CD4-positive, alpha-beta T cell (primary cell): Measurements from ENCODE around the gene COL10A1. TPM values are rescaled to one million over a fixed set of nuclear protein-coding genes. Genes with fewer than 3 reads are reported as not detected.

ENCODE experiments used
- ATAC-seq: fragments of 200-7000 bp; cut with Tn5 transposase; one replicate; pipeline ENCODE4 v1.10.0; 2022; ENCODE audit warnings: mild to moderate bottlenecking; ENCODE audit not compliant: poor library complexity
- CTCF ChIA-PET: fragments of 350-600 bp; sonication (Branson Sonifier 250); formaldehyde crosslinking; loops from one replicate; lab custom pipeline; 2021; ENCODE audit warnings: antibody characterized with exemption, inconsistent platforms; lab: Charles Lee
- POLR2A ChIA-PET: fragments of 350-600 bp; sonication (Branson Sonifier 250); formaldehyde crosslinking; loops from one replicate; lab custom pipeline; 2021; ENCODE audit warnings: antibody characterized with exemption, inconsistent platforms; lab: Charles Lee
- DNase-seq, 14 experiments: peaks; one replicate each; pipeline ENCODE4 v3.0.0-alpha.2; 2013 to 2020; ENCODE audit warnings: mixed read lengths in 2 of 14
- H3K27ac ChIP-seq, 2 donors: one replicate each; pipeline versions ENCODE4 v1.5.1 to v1.7.0; 2013; ENCODE audit warnings: low read length in 2 of 2, low read depth in 1 of 2, mild to moderate bottlenecking in 1 of 2
- H3K27me3 ChIP-seq, 2 experiments: 1 replicate in 1 of 2; 2 replicates in 1 of 2; pipeline versions ENCODE4 v1.6.1 to v1.7.0; 2013; ENCODE audit warnings: low read length in 2 of 2, control low read depth in 1 of 2, mild to moderate bottlenecking in 1 of 2, moderate library complexity in 1 of 2; ENCODE audit not compliant: insufficient read depth in 2 of 2, control insufficient read depth in 1 of 2
- H3K36me3 ChIP-seq: one replicate; pipeline ENCODE4 v1.6.1; 2013; ENCODE audit warnings: low read length, control low read depth; ENCODE audit not compliant: insufficient read depth
- H3K4me1 ChIP-seq: one replicate; pipeline ENCODE4 v1.6.1; 2013; ENCODE audit warnings: low read length, control low read depth; ENCODE audit not compliant: insufficient read depth
- H3K4me3 ChIP-seq: one replicate; pipeline ENCODE4 v1.5.1; 2013; ENCODE audit warnings: mild to moderate bottlenecking, low read length, moderate library complexity
- H3K9me3 ChIP-seq, 2 experiments: 1 replicate in 1 of 2; 2 replicates in 1 of 2; pipeline versions ENCODE4 v1.6.1 to v1.7.0; 2013; ENCODE audit warnings: low read length in 2 of 2, mild to moderate bottlenecking in 2 of 2, control low read depth in 1 of 2, moderate library complexity in 1 of 2; ENCODE audit not compliant: control insufficient read depth in 1 of 2, insufficient read depth in 1 of 2
- H3K27ac Mint-ChIP-seq: one replicate; pipeline ENCODE4 v1.8.0; 2020; ENCODE audit warnings: mixed read lengths
- H3K27me3 Mint-ChIP-seq: one replicate; pipeline ENCODE4 v1.8.0; 2021; ENCODE audit warnings: mixed read lengths
- H3K36me3 Mint-ChIP-seq: one replicate; pipeline ENCODE4 v1.8.0; 2021; ENCODE audit warnings: low read depth, mixed read lengths
- H3K4me1 Mint-ChIP-seq: one replicate; pipeline ENCODE4 v1.8.0; 2021; ENCODE audit warnings: low read depth, mixed read lengths
- H3K4me3 Mint-ChIP-seq: one replicate; pipeline ENCODE4 v1.8.0; 2020; ENCODE audit warnings: mild to moderate bottlenecking, mixed read lengths
- H3K9me3 Mint-ChIP-seq: one replicate; pipeline ENCODE4 v1.8.0; 2020; ENCODE audit warnings: mixed read lengths
- CTCF ChIP-seq: fragments of 200-600 bp; IDR thresholded peaks from one replicate; pipeline ENCODE4 v1.8.0; 2022; ENCODE audit warnings: antibody characterized with exemption, mild to moderate bottlenecking
- intact Hi-C, 2 experiments: fragments of 100-400 bp; cut with DNase I in 1 of 2; cut with micrococcal nuclease in 1 of 2; formaldehyde crosslinking; loops; one replicate each; pipeline versions ENCODE4 v1.15.1 to v1.9.0; 2023 to 2025; cut with DNase I, micrococcal nuclease
- total RNA-seq, 174 experiments: library from RNA in 2 of 174; stranded (reverse) in 2 of 174; gene quantifications; one replicate each; pipeline ENCODE4 v1.2.3 and lab custom pipeline; 2021 to 2026

COL10A1 gene
- total RNA-seq, 2 experiments from 2014 or later, result not detected

GRCh38 chr6:116102873-116103272, 23.1 kb downstream of the COL10A1 start:
- Mint-ChIP-seq H3K27me3 (no peaks in the 10 kb centered on the region), H3K36me3 (peaks cover 36% of the 10 kb centered on the region), H3K4me3 (peak overlapping the region; percentile 62), H3K27ac (no peak overlapping the region), H3K4me1 (peaks cover 66% of the 10 kb centered on the region), H3K9me3 (no peaks in the 10 kb centered on the region)
- ATAC-seq, result no peak
- peaks cover 26% of the 10 kb centered on the region for H3K4me1 ChIP-seq
- H3K27me3 ChIP-seq, result no peaks in the 10 kb centered on the region
- no peak overlapping the region for H3K27ac ChIP-seq
- peaks cover 12% of the 10 kb centered on the region for H3K36me3 ChIP-seq
- no peaks in the 10 kb centered on the region for H3K9me3 ChIP-seq
- intact Hi-C loops, result loop anchor here in 1 of 2 experiments (2.0 to 10.0 kb wide), 4 partner anchors 152 to 1572 kb away; partner anchors contain the start of genes KPNA5, NUS1, RWDD1 and TSPYL4
- H3K4me3 ChIP-seq, result no peak overlapping the region
- ChIA-PET POLR2A (interaction anchor here (0.7 kb wide), 1 partner anchor 177 kb away, joined by 3 read pairs; the partner anchor contains the start of gene TSPYL1), CTCF (interaction anchor here (1.1 to 1.5 kb wide), 2 partner anchors 9 to 468 kb away, joined by 3 to 5 read pairs; partner anchors contain the start of gene RWDD1)
- no peak for TF ChIP-seq CTCF
- DNase-seq, result peak in 2 of 14 experiments; percentile 18 to 27

- H3K4me3 ChIP-seq, result peak overlapping the region; percentile 67
- Mint-ChIP-seq H3K36me3 (peaks cover 28% of the 10 kb centered on the region), H3K4me3 (peak overlapping the region; percentile 99), H3K9me3 (no peaks in the 10 kb centered on the region), H3K27me3 (no peaks in the 10 kb centered on the region), H3K4me1 (peaks cover 66% of the 10 kb centered on the region), H3K27ac (peak overlapping the region; percentile 80)
- no peaks in the 10 kb centered on the region for H3K9me3 ChIP-seq
- DNase-seq (no peak), ATAC-seq (no peak)
- CTCF ChIA-PET, result interaction anchor here (1.0 to 1.9 kb wide), 5 partner anchors 10 to 469 kb away, joined by 3 to 11 read pairs (median 5); partner anchors contain the start of gene RWDD1
- H3K27me3 ChIP-seq, result no peaks in the 10 kb centered on the region
- intact Hi-C loops, result loop anchor here in 1 of 2 experiments (2.0 to 10.0 kb wide), 4 partner anchors 153 to 1573 kb away; partner anchors contain the start of genes KPNA5, NUS1, RWDD1 and TSPYL4
- peaks cover 7% of the 10 kb centered on the region for H3K36me3 ChIP-seq
- TF ChIP-seq CTCF, result no peak
- no peak overlapping the region for H3K27ac ChIP-seq
- peaks cover 26% of the 10 kb centered on the region for H3K4me1 ChIP-seq
- POLR2A ChIA-PET, result interaction anchor here (0.8 to 2.6 kb wide), 5 partner anchors 11 to 580 kb away, joined by 3 to 27 read pairs (median 12); partner anchors contain the start of genes RWDD1 and TSPYL1
These were observed 24.1 kb downstream of the COL10A1 start for GRCh38 chr6:116101790-116102189.

DNA sequence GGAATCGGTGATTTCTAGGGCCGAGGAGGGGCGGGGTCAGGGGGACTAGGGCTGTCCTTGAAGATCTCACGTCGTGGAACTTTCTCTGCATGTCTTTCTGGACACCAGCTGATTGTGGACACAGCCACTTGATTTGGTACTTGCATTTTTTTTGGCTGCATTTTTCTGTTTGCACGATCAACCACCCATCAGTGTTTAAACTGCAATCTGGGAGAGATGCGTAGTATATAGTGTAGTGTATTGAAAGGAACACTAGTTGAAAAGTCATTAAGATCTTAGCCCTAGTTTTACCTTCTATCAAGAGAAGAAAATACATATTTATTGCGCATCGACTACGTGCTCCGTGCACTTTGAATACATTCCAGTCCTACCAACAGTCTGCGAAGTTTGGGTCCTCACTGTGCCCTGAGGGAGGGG, 24.6 kb downstream of the COL10A1 start:
- no peaks in the 10 kb centered on the region for H3K27me3 Mint-ChIP-seq
- DNase-seq (no peak), ATAC-seq (peak; percentile 8)
- CTCF ChIA-PET, result interaction anchor here (1.0 to 1.9 kb wide), 6 partner anchors 8 to 470 kb away, joined by 3 to 11 read pairs (median 4); partner anchors contain the start of gene RWDD1
- TF ChIP-seq CTCF, result no peak
- H3K36me3 Mint-ChIP-seq, result peaks cover 28% of the 10 kb centered on the region
- Histone ChIP-seq H3K27ac (peak overlapping the region; percentile 40 to 75), H3K36me3 (peaks cover 4% of the 10 kb centered on the region), H3K4me3 (peak overlapping the region; percentile 67), H3K27me3 (no peaks in the 10 kb centered on the region), H3K9me3 (peaks cover 0 to under 1% of the 10 kb centered on the region in 2 experiments), H3K4me1 (peaks cover 26% of the 10 kb centered on the region)
- intact Hi-C loops, result loop anchor here in 1 of 2 experiments (5.0 to 10.0 kb wide), 3 partner anchors 471 to 1573 kb away; partner anchors contain the start of genes KPNA5, NUS1 and RWDD1
- POLR2A ChIA-PET, result interaction anchor here (0.6 to 2.6 kb wide), 12 partner anchors 11 to 1501 kb away, joined by 3 to 27 read pairs (median 4); partner anchors contain the start of genes GOPC, KPNA5, RWDD1 and TSPYL1
- peak overlapping the region; percentile 80 for H3K27ac Mint-ChIP-seq
- H3K4me3 Mint-ChIP-seq, result peak overlapping the region; percentile 99
- no peaks in the 10 kb centered on the region for H3K9me3 Mint-ChIP-seq
- peaks cover 64% of the 10 kb centered on the region for H3K4me1 Mint-ChIP-seq
